Stimulated activated CD8-positive, alpha-beta memory T cell treated with anti-CD3 and anti-CD28 coated beads, Interleukin-15, amount 100 ng/mL, for 4 hours (primary cell): Measurements from ENCODE around the gene TIMP2.
"Not testable (repeated sequence)": the region's sequence is repeated elsewhere in the genome, so short reads cannot be mapped to it uniquely, and the experiment has no call there.

Source experiments
- DNase-seq, 2 donors: peaks; one replicate each; pipeline ENCODE4 v3.0.0-alpha.2; 2020; ENCODE audit warnings: low read depth in 2 of 2

Gene TIMP2

DNA sequence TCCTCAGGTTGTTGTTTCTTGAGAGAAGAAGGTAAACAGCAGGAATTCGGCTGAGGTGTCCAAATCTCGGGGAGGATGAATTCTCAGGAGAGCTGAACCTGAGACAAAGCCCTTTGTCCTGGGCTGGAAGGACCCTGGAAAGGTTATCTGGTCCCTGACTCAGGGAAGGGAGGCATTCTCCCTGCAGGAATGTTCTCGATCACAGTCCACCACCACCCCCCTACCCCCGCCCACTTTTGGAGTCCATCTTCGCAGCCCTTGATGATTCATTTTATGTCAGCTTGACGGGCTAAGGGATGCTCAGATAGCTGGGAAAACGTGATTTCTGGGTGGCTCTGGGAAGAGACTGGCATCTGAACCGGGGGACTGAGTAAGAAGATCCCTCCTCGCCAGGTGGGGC is 20.8 kb downstream of the TIMP2 start:
- no peak for DNase-seq

DNA sequence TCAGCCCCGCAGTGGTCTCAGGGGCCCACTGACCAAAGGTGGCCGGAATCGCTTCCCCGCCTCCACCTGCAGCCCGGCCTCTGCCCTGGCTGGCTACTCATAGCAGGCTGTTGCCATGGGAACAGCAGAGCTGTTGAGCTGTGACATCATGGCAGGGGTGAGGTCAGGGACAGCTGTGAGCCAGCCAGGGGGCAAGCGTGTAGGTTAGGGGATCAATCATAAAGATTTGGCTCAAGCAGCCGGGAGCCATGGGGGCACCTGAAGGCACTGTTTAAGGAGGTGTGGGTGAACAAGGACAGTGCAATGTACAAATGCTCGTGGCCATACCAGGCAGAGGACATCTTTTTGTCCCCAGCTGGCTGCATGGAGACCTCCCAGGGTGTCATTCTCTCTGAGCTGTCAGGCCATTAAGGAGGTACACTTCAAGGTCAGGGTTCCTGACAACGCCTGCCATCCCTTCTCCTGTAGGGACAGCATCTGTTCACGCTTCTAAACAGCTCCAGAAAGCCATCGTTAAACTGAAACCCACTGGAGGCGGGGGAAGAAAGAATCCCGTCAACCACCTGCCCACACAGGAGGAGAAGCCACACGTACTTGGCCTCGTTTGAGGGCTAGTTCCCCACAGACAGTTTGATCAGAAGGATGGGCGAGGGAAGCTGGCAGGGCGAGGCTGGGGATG is 21.9 kb downstream of the TIMP2 start, which contains the start of gene CEP295NL:
Gene CEP295NL, minus strand, starts transcription at position 101 of the 679 bp plus-strand sequence. CDS start 1,373 bp downstream, outside the sequence.
- DNase-seq = no peak

DNA sequence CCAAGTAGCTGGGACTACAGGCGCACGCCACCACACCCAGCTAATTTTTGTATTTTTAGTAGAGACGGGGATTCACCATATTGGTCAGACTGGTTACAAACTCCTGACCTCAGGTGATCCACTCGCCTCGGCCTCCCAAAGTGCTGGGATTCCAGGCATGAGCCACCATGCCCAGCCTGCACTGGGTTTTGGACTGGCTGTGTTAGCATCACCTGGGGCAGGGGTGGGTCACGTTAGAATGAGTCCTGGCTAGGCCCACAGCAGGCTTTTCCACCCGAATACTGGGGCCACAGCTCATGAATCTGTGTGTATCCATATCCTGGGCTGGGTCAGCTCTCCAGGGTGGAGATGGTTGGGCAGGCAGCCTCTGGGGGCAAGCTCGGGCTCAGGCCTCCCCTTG is 23.0 kb downstream of the TIMP2 start:
- DNase-seq = not testable (repeated sequence)

DNA sequence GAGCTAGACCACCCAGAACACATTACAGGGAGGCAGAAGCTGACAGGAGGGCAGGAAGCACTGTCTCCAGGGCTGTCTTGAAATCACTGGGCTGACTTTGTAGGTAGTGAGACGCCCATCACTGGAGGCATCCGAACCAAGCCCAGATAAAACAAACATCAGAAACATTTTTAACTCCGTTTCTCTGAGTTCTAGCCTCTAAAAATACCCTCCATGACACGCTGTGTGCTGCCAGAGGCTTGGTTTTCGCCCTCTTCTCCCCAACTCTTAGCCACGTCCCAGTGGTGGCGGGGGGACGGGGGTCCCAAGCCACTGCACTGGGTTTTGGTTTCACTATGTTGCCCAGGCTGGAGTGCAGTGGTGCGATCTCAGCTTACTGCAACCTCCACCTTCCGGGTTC is 23.4 kb downstream of the TIMP2 start:
- no peak for DNase-seq

DNA sequence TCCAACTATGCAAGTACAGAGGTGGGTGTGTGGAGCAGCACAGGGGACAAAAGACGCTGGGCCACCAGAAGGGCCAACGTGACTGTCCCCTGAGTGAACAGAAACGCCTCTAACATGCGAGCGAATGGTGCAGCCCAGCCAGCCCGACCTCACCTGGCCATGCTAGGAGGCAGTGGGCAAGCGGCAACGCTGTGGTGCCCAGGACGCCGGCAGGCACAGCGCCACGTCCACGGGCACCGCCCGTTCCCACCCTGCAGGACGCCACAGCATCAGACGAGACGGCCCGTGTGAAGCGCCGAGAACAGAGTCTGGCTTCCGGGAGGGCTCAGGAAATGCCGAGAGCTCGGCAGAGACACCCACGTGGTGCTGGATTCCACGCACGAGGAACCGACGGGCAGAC is 24.4 kb downstream of the TIMP2 start:
- DNase-seq = no peak

DNA sequence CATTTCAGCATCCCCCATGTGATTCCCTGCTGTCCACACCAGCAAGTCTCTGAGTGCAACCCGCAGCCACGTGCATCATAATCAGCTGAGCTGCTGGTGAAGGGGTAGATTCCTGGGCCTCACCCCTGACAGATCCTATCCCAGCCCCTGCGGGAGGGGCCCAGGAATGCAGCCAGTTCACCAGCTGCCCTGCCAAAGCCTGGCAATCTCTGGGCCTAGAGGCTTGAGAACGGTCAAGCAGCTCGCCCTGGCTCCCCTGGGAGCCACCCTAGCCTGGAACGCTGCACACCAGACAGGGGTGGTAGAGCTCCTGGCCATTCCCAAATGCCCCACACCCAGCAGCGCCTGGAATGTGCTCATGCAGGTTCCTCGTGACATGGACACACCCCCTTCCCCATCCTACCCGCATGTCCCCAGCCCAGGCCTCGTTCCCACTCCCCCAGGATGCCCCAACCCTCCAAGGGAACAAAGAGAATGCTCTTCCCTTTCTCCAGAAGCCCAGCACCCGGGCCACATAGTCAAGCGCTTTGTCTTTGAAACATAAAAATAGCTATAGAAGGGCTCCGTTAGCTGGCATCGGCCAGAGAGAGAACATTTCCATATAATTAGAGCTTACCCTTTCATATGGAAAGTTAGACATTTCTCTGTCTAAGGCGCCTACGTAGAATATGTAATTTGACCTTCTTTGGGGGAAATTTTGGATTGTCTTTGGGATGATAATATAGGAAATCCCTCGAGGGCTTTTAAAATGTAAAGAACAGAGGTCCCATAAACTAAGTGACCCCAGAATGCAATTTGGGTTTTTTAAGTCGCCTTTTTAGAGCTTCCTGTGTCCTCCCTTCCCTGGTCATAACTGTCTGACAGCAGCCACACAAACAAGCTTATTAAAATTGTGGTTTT is 25.6 kb downstream of the TIMP2 start:
- no peak for DNase-seq

DNA sequence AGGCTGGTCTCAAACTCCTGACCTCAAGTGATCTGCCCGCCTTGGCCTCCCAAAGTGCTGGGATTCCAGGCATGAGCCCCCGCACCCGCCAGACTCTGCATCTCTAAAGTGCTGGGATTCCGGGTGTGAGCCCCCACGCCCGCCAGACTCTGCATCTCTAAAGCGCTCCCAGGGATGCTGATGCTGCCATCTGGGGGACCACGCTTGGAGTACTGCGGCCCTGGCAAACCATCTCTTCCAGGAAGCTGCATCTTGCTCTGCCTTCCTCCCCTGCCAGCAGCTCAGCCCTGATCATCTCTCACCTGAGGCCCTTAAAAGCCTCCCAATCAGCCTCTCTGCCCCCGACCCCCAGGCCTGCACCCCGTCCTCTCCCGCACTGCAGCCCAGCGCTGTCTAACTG is 26.2 kb downstream of the TIMP2 start:
- no peak for DNase-seq

DNA sequence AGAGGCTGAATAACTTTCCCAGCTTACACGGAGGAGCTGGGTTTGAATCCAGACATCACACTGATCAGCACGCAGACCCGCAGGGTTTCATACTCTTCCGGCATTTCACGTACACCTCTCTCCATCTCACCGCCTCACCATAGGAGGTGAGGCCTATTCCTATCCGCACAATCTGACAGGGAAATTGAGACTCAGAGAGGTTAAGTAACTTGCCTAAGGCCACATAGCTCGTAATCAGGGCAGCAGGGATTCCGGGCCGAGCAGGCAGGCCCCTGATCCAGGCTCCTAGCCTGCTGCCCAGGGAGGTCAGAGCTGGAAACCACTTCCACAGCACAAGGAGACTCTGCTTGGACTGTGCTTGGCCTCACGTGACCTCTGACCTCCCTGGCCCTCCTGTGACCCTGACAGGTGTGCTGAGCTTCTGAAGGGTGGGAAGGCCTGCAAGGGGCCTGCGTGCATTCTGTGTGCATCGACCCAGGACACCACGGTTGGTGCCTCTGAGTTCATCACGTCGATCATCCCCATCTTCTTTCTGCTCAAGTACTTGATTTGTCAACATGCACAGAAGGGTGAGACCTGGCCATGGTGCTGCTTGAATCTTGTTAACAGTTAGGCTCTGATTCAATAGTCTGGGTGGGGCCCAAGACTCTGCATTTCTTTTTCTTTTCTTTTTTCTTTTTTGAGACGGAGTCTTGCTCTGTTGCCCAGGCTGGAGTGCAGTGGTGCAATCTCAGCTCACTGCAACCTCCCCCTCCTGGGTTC is 26.9 kb downstream of the TIMP2 start:
- no peak for DNase-seq

DNA sequence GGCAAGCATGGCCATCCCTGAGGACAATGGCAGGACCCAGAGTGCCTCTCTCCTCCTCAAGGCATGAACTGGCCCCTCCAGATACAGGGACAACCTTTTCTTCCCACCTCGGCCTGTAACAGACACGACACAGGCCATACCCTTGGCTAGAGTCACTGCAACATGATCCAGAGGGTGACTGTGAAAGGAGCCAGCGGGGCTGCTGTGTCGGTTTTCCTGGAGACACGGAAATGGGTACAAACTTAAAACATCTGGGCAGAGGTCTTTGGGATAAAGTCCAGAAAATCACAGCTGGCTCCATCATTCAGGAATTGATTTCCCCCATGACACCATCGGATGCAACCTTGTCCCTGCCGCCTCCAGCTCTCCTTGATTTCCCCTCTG is 27.5 kb downstream of the TIMP2 start:
- no peak for DNase-seq

DNA sequence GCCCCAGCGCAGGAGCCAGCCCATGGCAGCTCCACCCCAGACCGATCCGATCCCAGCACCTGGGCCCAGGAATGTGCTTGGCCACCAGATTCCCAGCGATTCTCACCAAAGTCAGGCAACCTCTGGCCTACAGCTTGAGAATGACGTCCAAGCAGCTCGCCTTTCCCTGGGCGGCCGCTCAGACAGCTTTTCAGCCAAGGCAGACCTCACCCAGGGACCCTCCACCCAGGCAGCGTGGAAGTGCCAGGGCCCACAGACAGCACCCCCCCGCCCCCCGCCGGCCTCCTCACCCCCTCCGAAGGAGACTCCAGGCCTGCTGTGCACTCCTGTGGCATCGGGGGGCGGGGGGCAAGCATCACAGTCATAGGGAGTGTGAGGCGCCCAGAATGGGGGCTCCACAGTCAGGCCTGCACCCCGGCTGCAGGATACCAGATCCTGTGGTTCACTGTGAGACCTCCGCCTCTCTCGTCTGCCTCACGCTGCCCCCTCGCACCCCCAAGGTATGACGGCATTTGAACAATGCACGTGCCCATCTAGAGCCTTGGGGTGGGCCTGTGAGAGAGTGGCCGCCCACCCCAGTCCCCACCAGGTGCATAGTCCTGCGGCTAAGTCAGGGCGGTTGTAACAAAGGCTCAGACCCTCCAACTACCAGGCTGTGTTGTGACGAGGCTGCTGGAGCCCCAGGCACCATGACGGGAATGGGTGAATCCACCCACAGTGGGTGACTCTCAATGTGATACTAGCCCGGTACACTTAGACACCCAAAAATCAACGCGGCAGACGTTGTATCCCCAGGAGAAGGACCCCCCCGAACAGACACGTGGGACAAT is 28.1 kb downstream of the TIMP2 start:
- DNase-seq = no peak

DNA sequence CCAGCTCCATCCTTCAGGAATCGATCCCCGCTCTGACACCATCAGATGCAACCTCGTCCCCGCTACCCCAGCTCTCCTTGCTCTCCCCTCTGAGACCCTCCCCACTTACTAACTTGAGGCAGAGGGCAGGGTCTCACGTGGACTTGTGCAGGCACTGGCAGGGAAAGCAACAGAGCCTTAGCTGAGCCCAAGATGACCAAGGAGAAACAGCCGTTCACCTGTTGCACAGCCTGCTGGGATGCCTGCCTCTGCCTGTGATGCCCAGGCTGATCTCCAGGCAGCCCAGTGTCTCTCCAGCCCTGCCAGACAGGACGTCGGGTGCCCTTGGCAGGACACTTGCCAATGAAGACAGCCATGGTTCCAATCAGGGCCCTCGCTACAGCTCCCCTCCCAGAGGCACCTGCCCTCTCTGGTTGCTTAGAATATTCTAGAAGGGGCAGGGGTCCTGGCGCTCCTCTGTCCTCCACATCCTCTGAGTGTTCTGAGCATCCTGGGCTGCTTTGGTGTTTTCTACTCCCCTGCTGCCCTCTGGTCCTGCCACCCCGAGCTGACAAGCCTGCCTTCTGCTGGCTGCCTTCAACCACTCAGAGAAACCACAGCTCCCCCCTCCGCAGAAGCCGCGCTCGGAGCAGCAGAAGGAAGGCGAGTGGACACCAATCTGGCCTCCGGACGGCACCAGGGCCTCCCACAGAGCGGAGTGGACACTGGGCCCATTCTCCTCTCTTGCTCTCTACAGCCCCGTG is 28.9 kb downstream of the TIMP2 start:
- no peak for DNase-seq

DNA sequence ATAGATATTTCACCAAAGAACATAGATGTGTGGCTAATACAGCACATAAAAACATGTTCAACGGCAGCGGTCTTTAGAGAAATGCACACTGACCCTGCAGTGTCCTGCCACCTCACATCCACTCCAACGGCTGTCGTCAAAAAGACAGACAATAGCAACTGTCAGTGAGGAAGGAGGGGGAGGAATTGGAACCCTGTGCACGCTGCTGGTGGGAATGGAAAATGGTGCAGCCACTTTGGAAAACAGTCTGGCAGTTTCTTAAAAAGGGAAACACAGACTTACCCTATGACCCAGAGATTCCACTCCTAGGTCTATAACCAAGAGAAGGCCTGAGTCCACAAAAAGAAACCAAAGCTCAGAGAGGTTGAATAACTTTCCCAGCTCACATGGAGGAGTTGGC is 29.9 kb downstream of the TIMP2 start:
- no peak for DNase-seq

DNA sequence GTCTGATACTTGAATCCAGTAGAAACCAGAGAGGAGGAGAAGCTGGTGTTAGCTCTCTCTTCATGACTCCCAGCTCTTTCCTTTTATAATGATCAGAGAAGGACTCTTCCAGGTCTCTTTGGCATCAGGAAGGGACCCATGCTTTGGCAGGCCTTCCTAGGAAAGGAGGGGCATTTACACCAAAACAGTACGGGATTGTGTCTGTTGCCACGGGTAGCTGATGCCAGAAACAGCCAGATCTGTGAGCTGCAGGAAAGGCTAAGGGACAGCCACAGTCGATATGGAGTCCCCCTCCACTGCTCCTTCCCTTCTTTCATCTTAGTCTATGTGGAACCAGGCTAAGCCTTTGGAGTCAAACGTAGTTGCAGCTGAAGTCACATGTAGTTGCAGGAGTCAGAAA is 31.5 kb downstream of the TIMP2 start:
- no peak for DNase-seq

DNA sequence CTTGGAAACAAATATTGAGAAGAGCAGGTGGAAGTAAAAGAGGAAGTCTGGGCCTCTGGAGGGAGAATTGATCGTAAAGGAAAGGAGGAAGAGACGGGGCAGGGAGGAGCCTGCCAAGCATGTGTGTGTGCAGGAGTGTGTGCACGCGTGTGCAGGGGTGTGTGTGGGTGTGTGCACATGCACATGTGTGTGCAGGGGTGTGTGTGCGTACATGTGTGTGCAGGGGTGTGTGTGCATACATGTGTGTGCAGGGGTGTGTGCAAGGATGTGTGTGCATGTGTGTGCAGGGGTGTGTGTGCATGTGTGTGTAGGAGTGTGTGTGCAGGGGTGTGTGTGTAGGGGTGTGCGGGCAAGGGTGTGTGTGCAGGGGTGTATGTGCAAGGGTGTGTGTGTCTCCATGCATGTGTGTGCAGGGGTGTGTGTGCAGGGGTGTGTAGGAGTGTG is 32.2 kb downstream of the TIMP2 start:
- DNase-seq = no peak

DNA sequence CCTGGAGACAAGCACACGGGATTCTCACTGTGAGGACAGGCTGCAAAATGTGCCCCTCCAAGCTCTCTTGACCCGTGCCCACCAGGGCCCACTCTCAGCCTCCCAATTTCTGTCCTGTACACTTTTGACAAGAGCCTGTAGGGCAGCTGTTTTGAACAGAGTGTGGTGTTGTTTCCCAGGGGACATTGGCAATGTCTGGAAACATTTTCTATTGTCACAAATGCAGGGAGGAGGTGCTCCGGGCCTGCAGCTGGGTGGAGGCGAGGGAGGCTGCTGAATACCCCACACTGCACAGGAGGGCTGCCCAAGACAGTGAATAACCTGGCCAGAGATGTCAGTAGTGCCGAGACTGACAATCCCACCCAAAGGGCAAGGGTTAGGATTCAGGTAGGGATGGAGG is 32.7 kb downstream of the TIMP2 start:
- DNase-seq = no peak

DNA sequence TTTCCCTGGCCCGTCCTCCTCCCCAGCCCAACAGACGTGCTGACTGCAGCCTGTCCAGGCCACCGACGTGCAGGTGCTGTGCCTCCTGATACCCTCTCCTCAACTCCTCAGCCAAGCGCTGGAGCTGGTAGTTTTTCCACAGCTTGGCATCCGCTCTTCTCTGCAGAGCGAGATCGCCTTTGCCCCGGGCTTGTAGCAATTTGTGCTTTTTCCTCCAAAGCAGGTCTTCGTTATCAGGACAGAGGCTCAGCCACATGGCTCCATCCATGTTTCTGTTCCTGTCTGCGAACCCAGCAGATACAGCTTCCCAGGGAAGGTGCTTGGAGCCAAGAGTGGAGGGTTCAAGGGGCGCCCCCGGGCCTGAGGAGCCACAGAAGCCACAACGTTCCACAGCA is 33.1 kb downstream of the TIMP2 start:
- DNase-seq = no peak

DNA sequence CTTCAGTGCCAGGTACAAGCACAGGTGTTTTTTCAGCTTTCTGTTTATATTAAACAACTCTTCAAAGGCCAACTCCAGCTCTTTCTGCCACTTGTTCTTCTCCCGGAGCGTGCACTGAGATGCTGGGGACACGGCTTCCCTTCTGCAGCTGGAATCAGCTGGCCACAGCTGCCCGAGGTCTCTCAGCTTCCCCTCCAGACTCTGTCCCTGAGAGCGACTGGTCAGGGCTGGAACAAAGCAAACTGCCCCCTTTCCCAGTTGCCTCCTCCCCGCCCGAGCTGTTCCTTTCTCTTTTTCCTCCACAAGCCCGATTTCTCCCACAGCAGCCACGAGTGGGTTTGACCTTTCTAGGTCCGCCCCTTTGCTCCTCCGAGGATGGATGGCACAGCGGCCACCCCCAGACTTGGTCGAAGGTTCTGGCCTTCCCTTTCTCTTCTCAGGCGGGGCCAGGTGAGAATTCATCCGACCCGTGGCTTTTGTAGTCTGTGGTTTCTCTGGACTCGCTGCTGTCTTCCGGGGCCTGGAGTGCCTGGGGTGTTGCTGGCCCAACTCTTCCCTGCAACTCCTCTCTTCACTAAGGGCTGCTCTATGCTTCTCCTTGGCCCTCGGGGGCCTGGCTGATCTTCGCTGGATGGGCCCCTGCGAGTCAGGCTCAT is 33.7 kb downstream of the TIMP2 start:
- no peak for DNase-seq

DNA sequence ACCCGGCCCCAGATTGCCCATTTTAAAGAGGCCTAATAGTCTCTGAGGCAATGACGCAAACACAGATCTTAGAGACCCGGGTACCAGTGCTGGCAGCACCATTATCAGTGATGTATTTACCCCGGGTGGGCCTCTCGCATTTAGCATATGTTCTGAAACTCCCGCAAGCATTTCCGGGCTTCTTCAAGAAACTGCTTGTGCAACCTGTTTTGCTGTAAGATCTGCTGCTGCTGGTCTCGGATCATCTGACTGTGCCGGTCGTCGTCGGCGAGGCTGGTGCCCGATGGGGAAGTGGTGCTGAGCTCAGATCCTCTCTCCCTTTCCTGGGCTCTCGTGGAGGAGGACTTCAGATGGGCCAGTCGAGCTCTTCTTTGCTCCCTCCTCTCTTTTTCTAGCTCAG is 34.7 kb downstream of the TIMP2 start:
- DNase-seq = no peak

DNA sequence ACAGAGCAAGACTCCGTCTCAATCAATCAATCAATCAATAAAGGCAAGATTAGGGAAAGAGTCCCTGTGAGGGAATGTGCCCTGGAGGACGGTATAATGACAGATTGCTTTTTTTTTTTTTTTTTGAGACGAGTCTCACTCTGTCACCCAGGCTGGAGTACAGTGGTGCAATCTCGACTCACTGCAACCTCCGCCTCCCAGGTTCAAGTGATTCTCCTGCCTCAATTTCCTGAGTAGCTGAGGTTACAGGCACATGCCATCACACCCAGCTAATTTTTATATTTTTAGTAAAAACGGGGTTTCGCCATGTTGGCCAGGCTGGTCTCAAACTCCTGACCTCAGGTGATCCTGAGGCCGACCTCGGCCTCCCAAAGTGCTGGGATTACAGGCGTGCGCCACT is 35.1 kb downstream of the TIMP2 start:
- not testable (repeated sequence) for DNase-seq

DNA sequence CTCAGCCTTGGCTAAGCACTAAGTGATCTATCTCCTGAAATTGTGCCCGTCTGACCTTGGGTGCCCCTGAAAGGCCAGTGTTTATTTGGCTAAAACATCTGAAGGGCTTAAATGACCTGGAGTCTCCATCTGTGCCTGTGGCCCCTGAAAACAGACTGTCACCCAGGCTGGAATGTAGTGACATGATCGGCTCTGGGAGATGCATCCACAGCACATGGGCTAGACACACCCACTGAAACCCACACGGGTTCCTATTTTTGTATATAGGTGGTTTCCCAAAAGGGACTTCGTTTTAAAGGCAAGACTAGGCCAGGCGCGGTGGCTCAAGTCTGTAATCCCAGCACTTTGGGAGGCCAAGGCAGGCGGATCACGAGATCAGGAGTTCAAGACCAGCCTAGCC is 35.7 kb downstream of the TIMP2 start:
- DNase-seq = no peak
